Superior temporal gyrus (tissue), 1 donor: ENCODE measurements around the gene GALR2.

Experiments used
- DNase-seq: peaks from one replicate; pipeline ENCODE4 v3.0.0-alpha.2; 2016; ENCODE audit errors: extremely low spot score

GALR2 gene

DNA sequence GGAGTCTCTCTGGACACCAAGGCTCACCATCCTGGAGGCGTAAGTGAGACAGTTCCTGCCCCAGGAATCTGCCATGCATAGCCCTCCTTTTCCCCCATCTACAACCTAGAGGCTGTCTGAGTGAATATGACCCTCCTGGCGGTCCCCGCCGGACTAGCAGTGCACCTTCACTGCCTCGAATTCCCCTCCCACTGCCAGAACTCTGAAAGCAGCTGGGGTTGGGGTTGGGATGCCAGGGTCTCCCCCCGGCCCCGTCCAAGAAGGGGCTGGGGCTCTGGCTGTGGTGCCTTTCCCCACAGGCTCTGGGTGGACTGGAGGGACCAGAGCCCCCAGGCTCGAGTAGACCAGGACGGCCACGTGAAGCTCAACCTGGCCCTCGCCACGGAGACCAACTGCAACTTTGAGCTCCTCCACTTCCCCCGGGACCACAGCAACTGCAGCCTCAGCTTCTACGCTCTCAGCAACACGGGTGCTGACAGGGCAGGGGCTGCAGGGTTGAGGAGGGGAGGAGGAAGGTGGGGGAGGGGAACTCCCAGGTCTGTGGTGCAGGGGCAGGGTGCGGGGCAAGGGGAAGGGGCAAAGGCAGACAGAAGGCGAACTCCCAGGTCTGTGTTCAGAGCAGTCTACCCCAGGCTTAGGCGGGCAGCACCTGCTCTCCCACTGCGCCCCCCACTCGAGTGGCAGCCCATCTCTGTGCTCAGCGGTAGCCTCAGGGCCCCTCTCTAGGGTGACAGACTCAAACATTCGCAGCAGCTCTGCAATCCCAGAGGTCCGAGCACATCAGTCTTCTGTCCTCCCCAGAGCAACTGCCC is 5.6 kb downstream of the GALR2 start:
- no peak for DNase-seq

DNA sequence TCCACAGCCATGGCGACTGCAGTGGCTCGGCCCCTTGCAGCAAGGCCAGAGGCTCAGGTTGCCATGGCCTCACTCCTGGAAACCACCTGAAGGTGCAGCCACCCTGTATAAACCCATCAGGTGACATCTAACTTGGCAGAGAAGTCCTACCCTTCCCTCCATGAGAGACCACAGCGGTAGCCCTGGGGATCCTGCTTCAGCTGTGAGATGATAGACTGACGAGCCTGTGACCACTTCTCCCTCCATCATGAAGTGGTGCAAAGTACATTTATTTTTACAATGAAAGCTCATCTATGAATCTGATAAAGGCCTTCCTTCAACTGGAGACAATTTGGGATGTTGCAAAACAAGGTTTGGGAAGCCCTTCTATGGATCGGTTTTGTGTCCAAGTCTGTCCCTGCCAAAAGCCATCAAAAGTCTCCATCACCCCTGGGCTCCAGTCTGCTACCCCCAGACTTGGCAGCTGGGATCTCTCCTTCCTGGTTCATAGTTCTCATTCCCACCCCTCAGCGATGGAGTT is 6.2 kb downstream of the GALR2 start:
- no peak for DNase-seq

DNA sequence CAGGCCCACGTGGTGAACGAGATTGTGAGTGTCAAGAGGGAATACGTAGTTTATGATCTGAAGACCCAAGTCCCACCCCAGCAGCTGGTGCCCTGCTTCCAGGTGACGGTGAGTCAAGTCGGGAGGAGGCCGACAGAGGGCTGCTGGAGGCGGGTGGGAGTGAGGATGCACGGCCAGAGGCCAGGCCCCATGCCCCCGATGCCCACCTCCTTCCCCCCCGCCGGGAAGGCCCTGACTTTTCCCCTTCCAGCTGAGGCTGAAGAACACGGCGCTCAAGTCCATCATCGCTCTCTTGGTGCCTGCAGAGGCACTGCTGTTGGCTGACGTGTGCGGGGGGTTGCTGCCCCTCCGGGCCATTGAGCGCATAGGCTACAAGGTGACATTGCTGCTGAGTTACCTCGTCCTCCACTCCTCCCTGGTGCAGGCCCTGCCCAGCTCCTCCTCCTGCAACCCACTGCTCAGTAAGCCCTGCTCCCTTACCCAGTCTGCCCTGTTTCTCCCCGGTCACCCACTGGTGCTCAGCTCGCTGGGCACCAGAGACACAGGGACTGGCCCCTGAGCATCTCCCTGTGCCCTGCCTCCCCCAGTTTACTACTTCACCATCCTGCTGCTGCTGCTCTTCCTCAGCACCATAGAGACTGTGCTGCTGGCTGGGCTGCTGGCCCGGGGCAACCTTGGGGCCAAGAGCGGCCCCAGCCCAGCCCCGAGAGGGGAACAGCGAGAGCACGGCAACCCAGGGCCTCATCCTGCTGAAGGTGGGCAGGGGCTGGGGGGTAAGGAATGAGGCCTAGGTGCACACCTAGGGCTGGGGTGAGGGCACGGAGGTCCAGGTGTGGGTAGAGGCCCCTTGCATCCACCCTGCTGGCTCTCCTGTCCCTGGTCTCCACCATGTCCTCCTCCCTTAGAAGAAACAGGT is 7.0 kb downstream of the GALR2 start:
- DNase-seq = no peak

DNA sequence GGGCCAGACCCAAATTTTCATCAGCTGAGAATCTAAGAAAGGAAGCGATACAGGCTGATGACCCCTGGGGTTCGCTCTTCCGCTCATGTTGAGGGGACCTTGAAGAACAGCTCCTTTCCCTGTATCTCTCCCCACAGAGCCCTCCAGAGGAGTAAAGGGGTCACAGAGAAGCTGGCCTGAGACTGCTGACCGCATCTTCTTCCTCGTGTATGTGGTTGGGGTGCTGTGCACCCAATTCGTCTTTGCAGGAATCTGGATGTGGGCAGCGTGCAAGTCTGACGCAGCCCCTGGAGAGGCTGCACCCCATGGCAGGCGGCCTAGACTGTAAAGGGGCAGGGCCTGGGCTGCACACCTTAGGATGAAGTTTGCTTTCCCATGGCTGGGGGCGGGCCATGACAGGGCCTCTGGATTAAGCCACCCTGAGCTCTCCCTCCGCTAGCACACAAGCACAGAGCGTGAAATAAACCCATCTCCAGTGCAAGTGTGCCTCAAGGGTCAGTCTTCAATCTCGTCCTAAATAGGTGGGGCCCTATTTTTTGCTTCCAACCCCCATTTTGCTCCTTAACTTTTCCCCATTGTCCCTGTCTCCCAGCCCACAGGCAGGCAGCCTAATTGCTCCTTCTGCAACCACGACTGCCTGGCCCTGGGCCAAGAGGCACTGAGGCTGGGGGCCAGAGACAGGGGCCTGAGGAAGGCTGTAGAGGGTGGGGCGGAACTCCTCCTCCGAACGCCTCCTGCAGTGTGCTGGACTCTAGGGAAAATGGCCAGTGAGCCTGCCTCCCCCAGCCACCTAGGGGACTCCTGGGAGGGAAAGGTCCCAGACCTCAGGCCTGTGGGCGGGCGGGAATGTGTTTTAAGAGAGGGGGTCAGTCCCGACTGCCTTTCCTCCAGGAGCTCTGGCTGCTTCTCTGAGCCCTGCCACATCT is 8.0 kb downstream of the GALR2 start:
- DNase-seq = no peak

DNA sequence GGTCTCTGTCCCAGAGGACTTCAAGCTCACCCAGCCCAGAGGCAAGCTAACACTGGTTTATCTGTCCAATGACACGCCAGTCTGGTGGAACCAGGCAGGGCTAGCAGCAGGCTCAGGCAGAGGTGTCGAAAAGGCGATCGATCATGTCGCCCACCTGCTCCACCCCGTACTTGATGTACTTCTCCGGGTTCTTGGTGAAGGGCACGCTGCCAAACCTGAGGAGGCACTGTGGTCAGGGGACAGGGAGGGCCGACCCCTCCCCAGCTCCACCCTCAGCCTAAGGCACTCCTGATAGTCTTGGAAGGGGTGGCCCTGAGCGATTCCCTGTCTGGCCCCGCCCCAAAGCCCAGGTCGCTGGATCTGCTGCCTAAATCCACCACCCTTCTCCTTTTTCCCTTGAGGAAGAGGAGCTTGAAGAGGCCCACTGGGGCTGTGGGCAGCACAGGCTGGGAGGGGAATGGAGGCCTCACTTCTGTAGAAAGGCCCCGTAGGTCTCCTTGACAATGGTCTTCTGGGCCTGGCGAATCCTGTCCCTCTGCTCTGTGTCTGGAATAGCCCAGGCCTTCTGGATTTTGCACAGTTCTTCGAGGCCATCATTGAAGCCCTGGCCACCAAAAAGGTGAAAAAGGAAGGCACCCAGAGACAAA is 9.1 kb downstream of the GALR2 start:
- no peak for DNase-seq

DNA sequence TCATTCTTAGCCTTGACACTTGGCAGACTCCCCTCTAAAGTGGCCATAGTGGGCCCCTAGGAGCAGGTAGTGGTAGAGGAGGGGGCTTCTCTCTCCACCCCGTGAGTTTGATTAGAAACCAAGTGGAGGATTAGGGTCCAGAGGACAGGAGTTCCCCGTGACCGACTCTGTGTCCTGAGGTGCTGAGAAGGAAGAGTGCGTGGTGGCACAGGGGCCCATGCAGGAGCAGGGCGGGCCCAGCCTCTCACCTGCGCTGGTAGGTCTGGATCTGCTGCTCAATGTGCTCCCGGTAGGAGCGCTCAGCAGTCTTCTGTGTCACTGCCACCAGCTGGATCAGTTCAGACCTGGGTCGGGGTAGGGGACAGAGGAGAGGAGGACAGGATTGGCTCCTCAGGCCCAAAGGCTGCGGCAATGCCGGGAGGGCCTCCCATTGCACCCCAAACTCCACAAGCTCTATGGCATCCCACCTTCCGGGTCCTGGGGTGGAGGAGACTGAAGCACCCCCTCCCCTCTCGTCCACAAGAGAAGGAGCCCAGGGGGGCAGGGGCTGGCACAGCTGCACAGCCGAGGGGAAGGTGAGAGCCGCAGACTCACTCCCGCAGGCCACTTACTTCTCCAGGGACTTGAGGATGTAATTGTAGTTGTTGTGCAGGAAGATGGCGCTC is 10.6 kb downstream of the GALR2 start:
- no peak for DNase-seq

DNA sequence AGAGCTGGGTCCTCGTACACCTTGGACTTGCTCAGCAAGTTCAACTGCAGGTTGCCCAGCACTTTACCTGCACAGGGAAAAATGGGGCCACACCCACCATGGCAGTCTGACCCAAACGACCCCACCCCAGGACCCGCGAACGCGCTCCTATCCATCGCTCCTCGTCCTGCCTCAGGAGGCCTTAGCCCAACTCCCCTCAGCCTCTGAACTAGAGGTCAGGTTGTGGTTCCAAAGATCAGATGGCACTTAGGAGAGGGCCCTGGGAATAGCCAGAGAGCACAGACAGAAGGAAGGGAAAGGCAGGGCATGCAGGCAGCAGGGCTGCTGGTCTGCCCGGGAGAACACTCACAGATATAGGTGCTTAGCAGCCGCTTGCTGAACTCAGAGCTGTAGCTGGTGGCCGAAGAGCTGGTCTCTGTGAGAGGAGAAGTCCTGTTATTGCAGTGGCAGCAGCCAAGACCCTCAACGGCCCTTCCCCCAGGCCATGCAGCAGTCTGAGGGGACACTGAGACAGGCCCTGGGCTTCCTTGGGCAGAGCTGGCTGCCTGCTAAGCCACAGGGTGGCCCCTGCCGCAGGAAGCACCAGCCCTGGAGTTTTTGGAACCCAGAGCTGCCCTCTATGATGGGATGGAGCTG is 11.3 kb downstream of the GALR2 start:
- DNase-seq = no peak

DNA sequence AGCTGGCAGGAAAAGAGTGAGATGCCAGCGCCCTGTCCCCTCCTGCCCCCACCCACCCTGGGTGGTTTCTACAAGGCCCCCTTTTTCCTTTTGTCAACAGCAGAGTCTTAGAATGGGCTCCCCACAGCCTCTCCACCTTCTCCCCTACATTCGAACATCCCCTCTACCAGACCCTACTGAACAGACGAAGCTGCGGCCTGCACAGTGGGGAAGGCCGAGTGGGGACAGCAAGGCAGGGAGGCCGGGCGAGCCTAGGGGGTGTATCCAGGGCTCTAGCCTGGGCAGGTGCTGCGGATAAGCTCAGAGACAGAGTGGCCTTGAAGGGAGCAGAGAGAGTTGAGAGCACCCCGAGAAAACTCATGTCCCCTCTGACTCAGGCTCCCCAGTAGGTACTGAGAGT is 11.8 kb downstream of the GALR2 start:
- DNase-seq = no peak

DNA sequence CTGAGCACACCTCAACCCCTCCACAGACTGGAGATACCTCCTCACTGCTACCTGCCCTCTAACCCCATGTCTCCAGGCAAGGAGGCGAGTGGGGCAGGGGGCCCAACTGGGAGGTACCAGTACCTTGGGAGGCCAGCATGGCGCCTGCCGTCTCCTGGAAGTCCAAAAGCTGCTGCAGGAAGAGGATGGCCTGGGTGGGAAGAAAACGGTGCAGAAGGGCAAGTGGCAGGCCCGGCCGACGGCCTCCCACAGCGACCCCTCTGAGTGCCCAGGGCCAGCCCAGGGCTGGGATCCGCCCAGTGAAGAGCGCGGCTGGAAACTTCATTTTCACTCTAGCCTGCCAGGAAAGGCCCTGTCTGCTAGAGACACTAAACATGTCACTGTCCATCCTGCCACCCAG is 12.9 kb downstream of the GALR2 start:
- DNase-seq = no peak

DNA sequence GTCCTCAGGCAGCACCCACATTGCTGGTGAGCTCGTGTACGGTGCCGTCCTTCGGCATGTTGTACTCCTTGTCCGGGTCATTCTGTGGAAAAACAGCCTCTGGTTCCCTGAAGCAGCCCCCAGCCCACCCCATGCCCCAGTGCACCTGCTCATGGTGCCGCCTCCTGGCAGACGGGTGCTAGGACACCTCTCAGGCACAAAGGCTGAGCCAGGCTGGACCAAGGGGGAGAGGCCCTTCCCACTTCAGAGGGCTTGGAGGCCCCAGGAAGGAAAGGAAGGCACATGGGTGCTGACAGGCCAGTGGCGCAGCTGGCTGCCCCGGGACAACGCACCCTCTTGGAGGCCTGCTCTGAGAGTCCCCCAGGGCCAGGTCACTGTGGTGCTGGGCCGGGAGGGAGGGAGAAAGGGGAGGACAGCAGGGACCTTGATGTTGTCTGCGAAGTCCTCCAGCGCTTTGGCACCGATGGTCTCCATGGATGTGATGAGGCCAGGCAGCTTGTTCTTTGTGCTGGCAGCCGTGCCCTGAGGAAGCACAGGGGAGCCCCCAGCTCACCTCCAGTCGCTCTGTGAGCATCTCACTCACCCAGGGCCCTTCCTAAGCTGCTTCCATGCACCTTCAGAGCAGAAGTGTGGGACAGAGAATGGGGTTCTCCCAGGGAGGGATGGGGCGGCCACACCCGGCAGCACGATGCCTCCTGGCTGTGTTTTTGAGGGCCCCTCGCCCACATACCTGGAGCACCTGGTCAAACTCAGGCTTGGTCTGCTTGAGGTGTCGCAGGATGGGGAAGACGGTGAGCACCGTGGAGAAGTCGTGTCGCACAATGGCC is 13.7 kb downstream of the GALR2 start:
- DNase-seq = no peak

DNA sequence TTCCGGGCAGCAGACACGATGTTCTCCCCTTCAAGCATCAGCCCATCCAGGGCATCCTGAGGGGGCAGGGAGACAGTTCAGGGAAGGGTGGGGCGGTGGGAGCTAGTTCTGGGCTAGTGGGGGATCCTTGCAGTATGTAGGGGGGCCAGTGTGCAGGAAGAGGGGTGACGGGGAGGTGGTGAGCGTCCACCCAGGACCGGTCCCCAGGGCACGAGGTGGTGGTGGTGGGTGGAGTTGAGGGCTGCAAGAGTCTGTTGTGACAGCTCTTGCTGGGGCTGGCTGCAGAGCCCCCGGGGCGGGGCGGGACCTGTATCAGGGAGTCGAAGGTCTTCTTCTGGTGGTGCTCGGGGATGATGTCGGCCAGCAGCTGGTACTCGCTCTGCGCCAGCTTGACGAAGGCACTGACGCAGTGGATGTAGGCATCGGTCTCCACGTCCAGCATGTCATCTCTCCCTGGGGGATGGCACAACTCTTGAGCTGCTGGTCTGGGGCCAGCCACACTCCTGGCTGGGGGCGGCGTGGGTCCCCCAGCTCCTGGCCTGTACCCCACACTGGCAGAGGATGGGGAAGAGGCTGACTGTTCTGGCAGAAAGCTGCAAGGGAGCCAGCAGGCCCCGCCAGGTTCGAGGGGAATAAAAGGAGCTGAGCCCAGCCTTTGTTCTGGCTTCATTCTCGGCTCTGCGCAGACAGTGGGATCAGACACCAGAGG is 14.4 kb downstream of the GALR2 start:
- no peak for DNase-seq

DNA sequence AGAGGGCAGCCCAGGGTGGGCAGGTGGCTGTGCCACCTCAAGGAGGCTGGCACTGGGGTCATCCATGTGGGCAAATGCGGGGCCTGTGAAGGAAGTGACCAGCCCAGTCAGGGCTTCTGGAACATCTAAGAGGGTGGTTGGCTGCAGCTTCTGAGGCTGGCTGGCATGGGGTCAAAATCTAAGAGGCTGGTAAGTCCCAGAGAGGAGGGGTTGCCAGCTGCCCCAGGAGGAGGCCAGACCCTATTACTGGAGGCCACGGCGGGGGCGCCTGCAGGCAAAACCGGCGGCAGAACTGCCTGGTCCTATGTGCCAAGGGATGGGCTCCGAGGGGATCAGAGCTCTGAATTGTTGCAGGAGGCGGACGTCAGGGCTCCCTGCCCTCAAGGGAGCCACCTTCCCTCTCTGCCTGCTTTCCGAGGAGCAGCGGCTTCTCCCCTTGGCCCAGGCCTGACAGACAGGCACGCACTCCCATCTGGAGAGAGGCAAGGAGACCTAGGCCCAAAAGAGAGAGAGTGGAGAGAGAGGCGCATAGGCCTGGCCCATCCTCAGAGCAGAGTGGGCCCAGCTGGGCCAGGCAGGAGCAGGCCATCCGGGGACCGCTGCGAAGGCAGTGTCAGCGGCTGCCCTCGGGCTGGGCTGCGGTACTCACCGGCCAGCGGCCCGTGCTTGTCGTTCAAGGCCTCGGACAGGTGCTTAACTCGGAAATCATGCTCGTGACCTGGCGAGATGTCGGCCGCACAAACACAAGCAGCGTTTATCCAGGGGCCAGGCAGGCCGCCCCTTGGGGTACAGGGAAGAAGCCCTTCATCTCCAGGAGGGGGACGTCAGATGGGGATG is 15.3 kb downstream of the GALR2 start:
- no peak for DNase-seq

DNA sequence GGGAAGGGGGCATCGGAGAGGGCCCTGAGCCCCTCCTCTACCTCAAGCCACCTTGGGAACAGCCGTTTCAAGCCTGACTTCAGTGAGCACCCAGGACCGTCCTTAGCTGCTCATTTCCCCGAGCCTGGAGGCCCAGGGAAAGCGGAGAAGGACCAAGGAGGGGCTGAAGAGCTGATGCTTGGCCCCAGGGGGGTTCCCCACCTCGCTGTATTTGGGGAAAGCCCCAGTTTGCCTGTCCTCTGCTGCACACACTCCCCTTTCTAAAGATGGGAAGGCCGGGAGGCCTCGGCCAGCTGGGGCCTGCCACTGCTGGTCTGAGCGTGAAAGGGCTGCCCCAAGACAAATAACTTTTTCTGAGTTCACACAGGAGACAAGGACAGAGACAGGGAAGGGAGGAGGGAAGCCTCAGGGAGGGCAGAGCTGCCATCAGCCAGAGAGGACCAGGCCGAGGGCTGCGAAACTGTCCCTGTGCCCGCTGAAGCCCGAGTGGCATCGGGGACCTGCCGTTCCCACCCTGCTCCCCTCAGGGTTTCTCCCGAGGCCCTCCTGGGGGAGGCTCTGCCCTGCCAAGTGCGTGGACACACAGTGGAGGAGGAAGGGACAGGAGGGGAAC is 16.0 kb downstream of the GALR2 start:
- no peak for DNase-seq

DNA sequence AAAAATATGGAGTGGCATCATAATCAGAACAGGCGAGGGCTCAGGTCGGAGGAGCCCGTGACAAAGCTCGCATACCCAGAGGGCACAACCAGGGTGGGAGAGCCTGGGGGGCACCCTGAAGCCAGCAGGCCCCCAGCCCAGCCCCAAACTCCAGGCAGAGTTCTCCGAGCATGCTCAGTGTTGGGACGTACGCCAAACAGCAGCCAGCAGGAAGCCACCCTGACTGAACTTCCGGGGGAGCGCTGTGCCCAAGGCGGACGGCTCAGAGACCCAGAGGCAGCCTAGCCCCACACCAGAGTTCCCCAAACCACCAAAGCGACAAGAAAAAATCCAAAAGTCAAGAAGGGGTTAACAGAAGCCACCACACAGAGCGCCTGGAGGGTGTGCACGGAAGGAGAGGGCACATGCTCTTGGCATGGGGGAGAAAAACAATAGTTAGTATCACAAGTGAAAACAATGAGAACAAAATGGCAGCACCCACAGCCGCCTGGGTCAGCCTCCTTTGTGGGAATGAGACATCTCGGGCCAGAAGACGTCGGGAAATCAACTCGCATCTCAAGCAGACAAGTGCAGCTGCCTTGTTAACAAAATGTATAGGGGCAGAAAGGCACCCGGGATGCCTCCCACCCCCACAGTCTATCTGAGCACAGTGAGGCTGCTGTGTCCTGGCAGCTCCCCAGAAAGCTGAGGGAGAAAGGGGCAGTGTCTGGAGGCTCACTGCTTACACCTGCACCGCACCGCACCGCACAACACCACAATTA is 17.1 kb downstream of the GALR2 start:
- no peak for DNase-seq

DNA sequence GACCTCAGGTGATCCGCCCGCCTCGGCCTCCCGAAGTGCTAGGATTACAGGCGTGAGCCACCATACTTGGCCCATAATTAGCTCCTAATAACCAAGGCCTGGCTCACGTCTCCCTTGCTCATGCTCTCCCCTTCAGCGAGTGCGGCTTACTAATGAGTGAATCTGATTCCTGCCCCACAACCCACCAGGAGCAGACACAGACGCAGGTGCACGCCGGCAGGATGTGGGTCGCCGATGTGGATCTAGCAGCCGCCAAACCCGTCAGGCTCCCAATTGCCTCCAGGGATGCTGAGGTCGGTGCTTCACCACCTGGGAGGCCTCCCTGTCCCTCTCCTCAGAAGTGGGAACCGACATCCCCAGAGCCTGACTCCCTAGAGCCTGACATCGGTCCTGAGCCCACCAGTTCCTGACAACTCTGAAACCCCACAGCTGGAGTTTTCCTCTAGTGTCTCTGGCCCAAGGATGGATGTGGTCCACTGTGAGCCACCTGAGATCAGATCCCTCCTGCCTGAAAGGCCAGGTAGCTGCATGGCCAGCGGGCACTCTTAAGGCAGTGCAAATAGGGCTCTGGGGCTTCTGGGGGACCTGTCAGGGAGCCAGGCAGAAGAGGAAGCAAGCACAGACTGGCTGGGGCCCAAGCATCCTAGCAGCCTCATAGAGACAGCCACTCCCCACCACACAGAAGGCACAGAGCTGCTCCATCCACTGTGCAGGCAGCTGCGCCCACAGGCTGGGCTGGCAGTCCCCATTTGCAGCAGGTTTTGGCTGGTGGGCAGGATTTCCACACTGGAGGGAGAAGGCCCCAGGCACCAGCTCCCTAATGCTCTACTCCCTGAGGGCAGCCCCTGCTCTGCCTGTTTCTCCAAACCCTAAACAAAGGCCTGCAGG is 18.2 kb downstream of the GALR2 start:
- no peak for DNase-seq
